Ovary (tissue), 9 donors: ENCODE results near the gene ZBTB8A. TPM values are rescaled to one million over a fixed set of nuclear protein-coding genes. Genes with fewer than 3 reads are reported as not detected.
"Not testable (repeated sequence)": the region's sequence is repeated elsewhere in the genome, so short reads cannot be mapped to it uniquely, and the experiment has no call there.

Experiments
- DNase-seq, 5 donors: peaks; one replicate each; pipeline ENCODE4 v3.0.0-alpha.2; 2019 to 2020
- H3K27ac ChIP-seq, 2 donors: fragments of 200-600 bp; one replicate each; pipeline versions ENCODE4 v1.5.1 to v1.8.0; 2019 to 2022
- H3K27me3 ChIP-seq: fragments of 200-600 bp; one replicate; pipeline ENCODE4 v1.8.0; 2022
- H3K36me3 ChIP-seq: fragments of 200-600 bp; sonication (generic); one replicate; pipeline ENCODE4 v1.5.1; 2019
- H3K4me1 ChIP-seq: one replicate; pipeline ENCODE4 v1.8.1; 2013; ENCODE audit warnings: mild to moderate bottlenecking, moderate library complexity; ENCODE audit not compliant: insufficient read depth
- H3K4me3 ChIP-seq: fragments of 200-600 bp; sonication (generic); one replicate; pipeline ENCODE4 v1.5.1; 2017
- H3K9me3 ChIP-seq, 2 donors: fragments of 200-600 bp in 1 of 2; sonication (generic) in 1 of 2; one replicate each; pipeline versions ENCODE4 v1.5.1 to v1.8.1; 2013 to 2019; ENCODE audit warnings: mild to moderate bottlenecking in 1 of 2, moderate library complexity in 1 of 2
- EP300 ChIP-seq: sonication (generic); formaldehyde crosslinking; IDR thresholded peaks from one replicate; pipeline ENCODE4 v1.6.1; 2017; ENCODE audit warnings: antibody characterized with exemption
- POLR2A ChIP-seq: fragments of 450-650 bp; IDR thresholded peaks from one replicate; pipeline ENCODE4 v1.6.1; 2017; ENCODE audit warnings: antibody characterized with exemption, mild to moderate bottlenecking, moderate library complexity
- WGBS, 3 donors: extraction: QIAGEN DNeasy Blood & Tissue Kit in 1 of 3; methylation state at CpG; one replicate each; pipeline versions ENCODE4 v1.1.5 to v1.1.7; 2013 to 2017; 5-methylcytosine and 5-hydroxymethylcytosine counted together
- intact Hi-C, 4 donors: fragments of 100-400 bp; cut with DNase I; formaldehyde crosslinking; loops; one replicate each; pipeline versions ENCODE4 v1.11.0 to v1.15.1; 2022 to 2023
- polyA plus RNA-seq, 2 donors: library from polyadenylated mRNA; stranded (reverse); fragments of 200-250 nt in 1 of 2; fragments of 350-450 nt in 1 of 2; fragmentation: Illumina TruSeq in 1 of 2; extraction: RNeasy Lipid Tissue Mini Kit (QIAGEN cat#74804) in 1 of 2; gene quantifications; one replicate each; pipeline ENCODE4 v1.2.3, GENCODE V29; 2013 to 2014
- total RNA-seq, 7 donors: library from RNA; depleted of rRNA in 2 of 7; stranded (reverse); fragments of >200 nt in 2 of 7; fragmentation: NEBNext Ultra II Directional in 3 of 7; extraction: Animal tissue kit (Norgen Biotek cat#: 25700) in 3 of 7; gene quantifications; one replicate each; pipeline versions ENCODE4 v1.1.0 to v1.2.4, GENCODE V29; 2016 to 2023
- TF ChIP-seq, protein P1 (sequence below), 3 donors: fragments of 450-650 bp in 2 of 3; fragments of 200-600 bp in 1 of 3; IDR thresholded peaks; one replicate each; pipeline versions ENCODE4 v1.5.1 to v1.8.0; 2016 to 2022; ENCODE audit warnings: antibody characterized with exemption in 3 of 3, mild to moderate bottlenecking in 1 of 3
- donor health status: DM: no; HTN: no; CAD: no; lungs with moderate emphysema.
- donor health status: DM: no; HTN: no; CAD: no.
- donor health status: Bipolar disorder and iron deficiency.
- donor health status: DM: yes; HTN: yes; CAD: no.
- donor health status: DM: no; HTN: no; CAD: no.
- donor health status: DM: yes; HTN: yes; CAD: no.

The ZBTB8A gene
- total and polyA plus RNA-seq, 9 donors = 4.5 to 13.9 (median 10.3) TPM

DNA sequence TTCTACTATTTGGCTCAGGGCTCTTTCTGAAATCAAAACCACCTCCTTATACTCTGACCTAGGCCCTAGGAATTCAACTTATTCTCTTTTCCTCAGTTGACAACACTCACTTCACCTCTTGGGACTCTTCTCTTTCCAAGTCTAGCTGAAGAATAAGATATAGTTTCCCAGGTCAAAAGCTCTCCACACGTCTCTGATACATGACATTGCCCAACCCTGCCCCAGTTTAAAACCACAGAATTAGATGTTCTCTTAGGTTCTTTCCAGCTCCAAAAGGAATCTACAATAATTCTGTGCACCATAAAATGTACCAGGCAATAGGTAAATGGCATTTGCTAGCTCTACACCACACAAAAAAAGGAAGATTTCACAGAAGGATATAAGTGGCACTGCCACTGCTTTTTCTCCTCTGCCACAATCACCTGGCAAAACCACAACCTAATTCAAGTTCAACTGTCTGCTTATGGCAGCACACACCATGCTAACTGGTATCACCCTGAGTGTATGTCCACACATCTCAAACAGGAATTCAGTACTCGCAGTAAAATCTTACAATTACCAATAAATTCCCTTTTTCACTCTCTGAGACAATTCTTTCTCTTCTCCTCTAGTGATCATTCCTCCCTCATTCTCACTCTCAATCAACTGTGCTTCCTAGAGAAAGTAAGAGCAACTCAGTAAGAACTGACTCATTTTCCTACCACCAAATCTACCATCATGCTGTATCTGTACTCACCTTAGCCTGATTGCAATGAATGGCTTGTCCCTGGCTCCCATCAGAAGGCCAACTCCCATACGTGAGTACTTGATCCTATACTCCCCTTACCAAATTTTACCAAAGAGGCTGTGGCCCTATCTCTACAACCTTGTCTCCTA lies 83.8 kb downstream of the ZBTB8A start:
- Histone ChIP-seq H3K27me3 (no peaks in the 10 kb centered on the region), H3K4me3 (no peak overlapping the region), H3K36me3 (no peaks in the 10 kb centered on the region), H3K9me3 (no peaks in the 10 kb centered on the region), H3K4me1 (no peaks in the 10 kb centered on the region), H3K27ac (no peak overlapping the region)
- no peak for DNase-seq
- TF ChIP-seq POLR2A (no peak), EP300 (no peak)
- TF ChIP-seq, protein P1, sequence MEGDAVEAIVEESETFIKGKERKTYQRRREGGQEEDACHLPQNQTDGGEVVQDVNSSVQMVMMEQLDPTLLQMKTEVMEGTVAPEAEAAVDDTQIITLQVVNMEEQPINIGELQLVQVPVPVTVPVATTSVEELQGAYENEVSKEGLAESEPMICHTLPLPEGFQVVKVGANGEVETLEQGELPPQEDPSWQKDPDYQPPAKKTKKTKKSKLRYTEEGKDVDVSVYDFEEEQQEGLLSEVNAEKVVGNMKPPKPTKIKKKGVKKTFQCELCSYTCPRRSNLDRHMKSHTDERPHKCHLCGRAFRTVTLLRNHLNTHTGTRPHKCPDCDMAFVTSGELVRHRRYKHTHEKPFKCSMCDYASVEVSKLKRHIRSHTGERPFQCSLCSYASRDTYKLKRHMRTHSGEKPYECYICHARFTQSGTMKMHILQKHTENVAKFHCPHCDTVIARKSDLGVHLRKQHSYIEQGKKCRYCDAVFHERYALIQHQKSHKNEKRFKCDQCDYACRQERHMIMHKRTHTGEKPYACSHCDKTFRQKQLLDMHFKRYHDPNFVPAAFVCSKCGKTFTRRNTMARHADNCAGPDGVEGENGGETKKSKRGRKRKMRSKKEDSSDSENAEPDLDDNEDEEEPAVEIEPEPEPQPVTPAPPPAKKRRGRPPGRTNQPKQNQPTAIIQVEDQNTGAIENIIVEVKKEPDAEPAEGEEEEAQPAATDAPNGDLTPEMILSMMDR (IDR thresholded peaks at IDR 0.05) = no peak
- WGBS, 3 donors = 69 to 80% (median 78%) methylated on average over 3 of the region's 3 CpGs
- intact Hi-C loops = loop anchor here in 1 of 4 donors (10.0 kb wide), 2 partner anchors 108 to 178 kb away; no protein-coding TSS in a partner anchor

DNA sequence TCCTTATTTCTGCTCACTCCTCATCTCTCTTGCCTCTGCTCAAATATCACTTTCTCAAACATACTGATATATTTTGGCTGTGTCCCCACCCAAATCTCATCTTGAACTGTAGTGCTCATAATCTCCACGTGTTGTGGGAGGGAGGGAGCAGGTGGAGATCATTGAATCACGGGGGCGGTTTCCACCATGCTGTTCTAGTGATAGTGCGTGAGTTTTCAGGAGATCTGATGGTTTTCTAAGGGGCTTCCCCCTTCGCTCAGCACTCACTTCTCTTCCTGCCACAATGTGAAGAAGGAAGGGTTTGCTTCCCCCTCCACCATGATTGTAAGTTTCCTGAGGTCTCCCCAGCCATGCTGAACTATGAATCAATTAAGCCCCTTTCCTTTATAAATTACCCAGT lies 84.5 kb downstream of the ZBTB8A start:
- no peaks in the 10 kb centered on the region for H3K27me3 ChIP-seq
- intact Hi-C loops = loop anchor here in 1 of 4 donors (10.0 kb wide), 2 partner anchors 109 to 179 kb away; no protein-coding TSS in a partner anchor
- H3K27ac ChIP-seq = no peak overlapping the region
- no peaks in the 10 kb centered on the region for H3K4me1 ChIP-seq
- TF ChIP-seq, protein P1 (IDR thresholded peaks at IDR 0.05) = no peak
- TF ChIP-seq EP300 = no peak
- TF ChIP-seq POLR2A = no peak
- no peak overlapping the region for H3K4me3 ChIP-seq
- H3K36me3 ChIP-seq = no peaks in the 10 kb centered on the region
- DNase-seq = no peak
- 72 to 79% (median 76%) methylated on average over 5 of the region's 5 CpGs for WGBS, 3 donors
- H3K9me3 ChIP-seq = no peaks in the 10 kb centered on the region

DNA sequence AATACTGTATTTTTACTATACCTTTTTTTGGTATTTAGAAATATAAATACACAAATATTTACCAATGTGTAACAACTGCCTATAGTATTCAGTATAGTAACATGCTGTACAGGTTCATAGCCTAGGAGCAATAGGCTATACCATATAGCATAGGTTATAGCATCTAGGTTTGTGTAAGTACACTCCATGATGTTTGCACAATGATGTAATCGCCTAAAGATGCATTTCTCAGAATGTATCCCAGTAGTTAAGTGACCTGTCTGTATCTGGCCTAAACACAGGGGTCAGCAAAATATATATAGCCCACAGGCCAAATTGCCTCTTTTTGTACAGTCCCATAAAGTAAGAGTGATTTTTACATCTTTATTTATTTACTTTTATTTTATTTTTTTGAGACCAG lies 86.9 kb downstream of the ZBTB8A start:
- no peak overlapping the region for H3K27ac ChIP-seq
- H3K36me3 ChIP-seq = no peaks in the 10 kb centered on the region
- no peaks in the 10 kb centered on the region for H3K27me3 ChIP-seq
- 94 to 100% (median 96%) methylated on average over 1 of the region's 1 CpG for WGBS, 3 donors
- intact Hi-C loops = loop anchor here in 1 of 4 donors (10.0 kb wide), 2 partner anchors 111 to 181 kb away; no protein-coding TSS in a partner anchor
- no peaks in the 10 kb centered on the region for H3K9me3 ChIP-seq
- no peaks in the 10 kb centered on the region for H3K4me1 ChIP-seq
- TF ChIP-seq EP300 (no peak), POLR2A (no peak)
- TF ChIP-seq, protein P1 (IDR thresholded peaks at IDR 0.05) = no peak
- DNase-seq = no peak
- H3K4me3 ChIP-seq = no peak overlapping the region

DNA sequence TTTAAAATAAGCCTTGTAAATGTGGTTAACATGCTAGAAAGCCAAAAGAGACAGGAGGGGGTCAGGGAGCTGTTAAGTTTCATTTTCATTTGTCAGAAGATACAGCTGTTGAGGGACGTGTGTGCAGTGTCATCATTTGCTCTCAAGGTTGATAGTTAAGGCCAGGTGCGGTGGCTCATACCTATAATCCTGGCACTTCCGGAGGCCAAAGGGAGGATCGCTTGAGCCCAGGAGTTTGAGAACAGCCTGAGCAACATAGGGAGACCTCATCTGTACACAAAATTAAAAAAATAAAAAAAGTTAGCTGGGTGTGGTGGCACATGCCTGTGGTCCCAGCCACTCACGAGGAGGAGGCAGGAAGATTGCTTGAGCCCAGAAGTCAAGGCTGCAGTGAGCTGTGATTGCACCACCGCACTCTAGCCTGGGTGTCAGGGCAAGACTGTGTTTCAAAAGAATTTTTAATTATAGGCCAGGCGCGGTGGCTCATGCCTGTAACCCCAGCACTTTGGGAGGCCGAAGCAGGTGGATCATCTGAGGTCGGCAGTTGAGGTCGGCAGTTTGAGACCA lies 88.5 kb downstream of the ZBTB8A start:
- Histone ChIP-seq H3K4me3 (no peak overlapping the region), H3K9me3 (no peaks in the 10 kb centered on the region), H3K4me1 (no peaks in the 10 kb centered on the region), H3K27ac (no peak overlapping the region), H3K36me3 (no peaks in the 10 kb centered on the region), H3K27me3 (no peaks in the 10 kb centered on the region)
- intact Hi-C loops = loop anchor here in 1 of 4 donors (10.0 kb wide), 2 partner anchors 113 to 183 kb away; no protein-coding TSS in a partner anchor
- no peak for DNase-seq
- WGBS, 3 donors = 78 to 85% (median 78%) methylated on average over 11 of the region's 11 CpGs
- TF ChIP-seq POLR2A = no peak
- no peak for TF ChIP-seq EP300
- TF ChIP-seq, protein P1 (IDR thresholded peaks at IDR 0.05) = no peak

DNA sequence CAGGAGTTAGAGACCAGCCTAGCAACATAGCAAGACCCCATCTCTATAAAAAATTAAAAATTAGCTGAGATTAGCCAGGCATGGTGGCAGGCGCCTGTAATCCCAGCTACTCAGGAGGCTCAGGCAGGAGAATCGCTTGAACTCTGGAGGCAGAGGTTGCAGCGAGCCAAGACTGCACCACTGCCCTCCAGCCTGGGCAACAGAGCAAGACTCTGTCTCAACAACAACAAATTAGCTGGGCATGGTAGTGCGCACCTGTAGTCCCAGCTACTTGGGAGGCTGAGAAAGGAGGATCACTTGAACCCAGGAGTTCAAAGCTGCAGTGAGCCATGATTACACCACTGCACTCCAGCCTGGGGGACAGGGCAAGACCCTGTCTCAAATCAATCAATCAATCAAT lies 90.9 kb downstream of the ZBTB8A start:
- H3K27me3 ChIP-seq, DNase-seq, H3K9me3 ChIP-seq, H3K4me3 ChIP-seq, H3K27ac ChIP-seq, H3K4me1 ChIP-seq, intact Hi-C loops, H3K36me3 ChIP-seq: not testable (repeated sequence)
- WGBS, 3 donors = 92 to 99% (median 95%) methylated on average over 4 of the region's 4 CpGs
